ENCODE results near the gene TRMO. TPM values are rescaled to one million over a fixed set of nuclear protein-coding genes. Genes with fewer than 3 reads are reported as not detected.

TRMO gene
- total and polyA plus RNA-seq, 9 of the 15 experiments (the other 6 are each of a cell fraction or from before 2014, with no cell fraction given): 5.6 to 22.4 (median 16.2) TPM

GRCh38 chr9:97921959-97922724 lies at the start of gene TRMO (continued):
- peak; percentile 33 for TF ChIP-seq BRD9 (IDR thresholded peaks at IDR 0.05; ENCODE audit: low read depth, partially characterized antibody)
- TF ChIP-seq MYNN (IDR thresholded peaks at IDR 0.05): peak; percentile 82
- TF ChIP-seq MYNN (CRISPR knock-in tag; IDR thresholded peaks at IDR 0.05): no peak
- peak; percentile 47; the same call in 1 of the 2 replicates for TF ChIP-seq CBX5 (IDR thresholded peaks at IDR 0.05; ENCODE audit: borderline replicate concordance, low read depth)
- TF ChIP-seq, protein P1, sequence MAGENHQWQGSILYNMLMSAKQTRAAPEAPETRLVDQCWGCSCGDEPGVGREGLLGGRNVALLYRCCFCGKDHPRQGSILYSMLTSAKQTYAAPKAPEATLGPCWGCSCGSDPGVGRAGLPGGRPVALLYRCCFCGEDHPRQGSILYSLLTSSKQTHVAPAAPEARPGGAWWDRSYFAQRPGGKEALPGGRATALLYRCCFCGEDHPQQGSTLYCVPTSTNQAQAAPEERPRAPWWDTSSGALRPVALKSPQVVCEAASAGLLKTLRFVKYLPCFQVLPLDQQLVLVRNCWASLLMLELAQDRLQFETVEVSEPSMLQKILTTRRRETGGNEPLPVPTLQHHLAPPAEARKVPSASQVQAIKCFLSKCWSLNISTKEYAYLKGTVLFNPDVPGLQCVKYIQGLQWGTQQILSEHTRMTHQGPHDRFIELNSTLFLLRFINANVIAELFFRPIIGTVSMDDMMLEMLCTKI (IDR thresholded peaks at IDR 0.05; ENCODE audit: partially characterized antibody): no peak
- no peak for TF ChIP-seq SMAD2 (IDR thresholded peaks at IDR 0.05; ENCODE audit: low read depth, low read length)
- TF ChIP-seq HOXB6 (CRISPR knock-in tag; IDR thresholded peaks at IDR 0.05; ENCODE audit: borderline replicate concordance): peak; percentile 87
- no peak for TF ChIP-seq SAFB2 (IDR thresholded peaks at IDR 0.05; ENCODE audit: borderline replicate concordance, low read depth, low read length, severe bottlenecking)
- peak; percentile 62; the same call in 1 of the 2 replicates for TF ChIP-seq FOXM1 (IDR thresholded peaks at IDR 0.05; ENCODE audit: low read depth)
- 0 out of 2 replicates have a peak, but pooled peaks have one; percentile 80 for TF ChIP-seq FOXM1 (CRISPR knock-in tag; IDR thresholded peaks at IDR 0.05; ENCODE audit: low read depth)
- no peak for TF ChIP-seq POLR3G (IDR thresholded peaks at IDR 0.05; ENCODE audit: extremely low read depth, insufficient read length, insufficient replicate concordance)
- TF ChIP-seq, protein P2, sequence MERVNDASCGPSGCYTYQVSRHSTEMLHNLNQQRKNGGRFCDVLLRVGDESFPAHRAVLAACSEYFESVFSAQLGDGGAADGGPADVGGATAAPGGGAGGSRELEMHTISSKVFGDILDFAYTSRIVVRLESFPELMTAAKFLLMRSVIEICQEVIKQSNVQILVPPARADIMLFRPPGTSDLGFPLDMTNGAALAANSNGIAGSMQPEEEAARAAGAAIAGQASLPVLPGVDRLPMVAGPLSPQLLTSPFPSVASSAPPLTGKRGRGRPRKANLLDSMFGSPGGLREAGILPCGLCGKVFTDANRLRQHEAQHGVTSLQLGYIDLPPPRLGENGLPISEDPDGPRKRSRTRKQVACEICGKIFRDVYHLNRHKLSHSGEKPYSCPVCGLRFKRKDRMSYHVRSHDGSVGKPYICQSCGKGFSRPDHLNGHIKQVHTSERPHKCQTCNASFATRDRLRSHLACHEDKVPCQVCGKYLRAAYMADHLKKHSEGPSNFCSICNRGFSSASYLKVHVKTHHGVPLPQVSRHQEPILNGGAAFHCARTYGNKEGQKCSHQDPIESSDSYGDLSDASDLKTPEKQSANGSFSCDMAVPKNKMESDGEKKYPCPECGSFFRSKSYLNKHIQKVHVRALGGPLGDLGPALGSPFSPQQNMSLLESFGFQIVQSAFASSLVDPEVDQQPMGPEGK (CRISPR knock-in tag; IDR thresholded peaks at IDR 0.05; ENCODE audit: borderline replicate concordance): peak; percentile 91
- peak; percentile 83 for TF ChIP-seq TAF1 (IDR thresholded peaks at IDR 0.05; ENCODE audit: control insufficient read depth, extremely low read depth, insufficient read depth, low read length, severe bottlenecking)
- peak; percentile 32 to 48; a peak in 1 of 4 replicates for TF ChIP-seq NONO (IDR thresholded peaks at IDR 0.05; ENCODE audit: low read depth in 2 of 2, low read length in 1 of 2)
- TF ChIP-seq ZNF644 (tag; IDR thresholded peaks at IDR 0.05; ENCODE audit: low read depth): no peak; the same call in 1 of the 2 replicates
- peak; percentile 94 for TF ChIP-seq NCOA1 (IDR thresholded peaks at IDR 0.05; ENCODE audit: low read depth)
- TF ChIP-seq ARID2 (IDR thresholded peaks at IDR 0.05): no peak
- TF ChIP-seq ETV6 (IDR thresholded peaks at IDR 0.05; ENCODE audit: borderline replicate concordance in 1 of 2, low read depth in 2 of 2, low read length in 1 of 2): peak in 1 of 2 experiments; percentile 67; a peak in 1 of 4 replicates
- TF ChIP-seq ETV6 (CRISPR knock-in tag; IDR thresholded peaks at IDR 0.05; ENCODE audit: borderline replicate concordance): no peak
- TF ChIP-seq HNRNPH1 (optimal IDR thresholded peaks at IDR 0.05; ENCODE audit: low read depth, low read length): no peak
- TF ChIP-seq SREBF2 (CRISPR knock-in tag; IDR thresholded peaks at IDR 0.05): 0 out of 2 replicates have a peak, but pooled peaks have one; percentile 67
- no peak for TF ChIP-seq ZBTB34 (CRISPR knock-in tag; IDR thresholded peaks at IDR 0.05)
- no peak for TF ChIP-seq CBX2 (IDR thresholded peaks at IDR 0.05; ENCODE audit: insufficient read depth, low read length, poor library complexity, severe bottlenecking)
- TF ChIP-seq ZKSCAN8 (CRISPR knock-in tag; IDR thresholded peaks at IDR 0.05): no peak
